ENCODE data around the gene CD58. TPM values are rescaled to one million over a fixed set of nuclear protein-coding genes. Genes with fewer than 3 reads are reported as not detected.

CD58 gene
- total and polyA plus RNA-seq, 2 of the 4 experiments (the other 2 are of a cell fraction) = 5.4 to 5.7 TPM

GRCh38 chr1:116495535-116495934 is 75.3 kb downstream of the CD58 start:
- Histone ChIP-seq H3K14ac (replicated peaks; ENCODE audit: low read depth, low read length) (no peak overlapping the region), H2BK5ac (ENCODE audit: low read depth, low read length, poor library complexity, severe bottlenecking) (no peak overlapping the region), H2BK120ac (ENCODE audit: low read depth, low read length) (no peak overlapping the region; the same call in 1 of the 2 replicates), H3K27ac (ENCODE audit: insufficient read depth, low read length) (no peak overlapping the region), H3K27me3 (ENCODE audit: control insufficient read depth, insufficient read depth, low read length) (no peaks in the 10 kb centered on the region), H2BK20ac (ENCODE audit: low read depth, low read length) (no peak overlapping the region), H3K9me1 (ENCODE audit: insufficient read depth, low read length) (no peaks in the 10 kb centered on the region), H3K4me2 (ENCODE audit: low read depth, low read length) (no peak overlapping the region), H3K56ac (ENCODE audit: extremely low read depth, insufficient read depth, low read length) (no peak overlapping the region), H2AK5ac (ENCODE audit: low read depth, low read length) (0 out of 2 replicates have a peak overlapping the region, but pooled peaks have one; percentile 44), H4K8ac (ENCODE audit: low read depth in 2 of 2, low read length in 2 of 2) (peak overlapping the region in 1 of 2 experiments; percentile 66; a peak in 1 of 4 replicates), H3K4me1 (ENCODE audit: control insufficient read depth, insufficient read depth, low read length) (peaks cover 15% of the 10 kb centered on the region), H3K18ac (ENCODE audit: low read depth, low read length) (peak overlapping the region; percentile 64; the same call in 1 of the 2 replicates), H3K9ac (ENCODE audit: low read depth, low read length) (no peak overlapping the region), H2AK9ac (replicated peaks; ENCODE audit: low read depth, low read length, poor library complexity) (peak overlapping the region; percentile 48), H3K4me3 (ENCODE audit: insufficient read depth, low read depth, low read length) (no peak overlapping the region), H4K91ac (ENCODE audit: insufficient read depth, low read depth, low read length) (no peak overlapping the region), H2BK15ac (ENCODE audit: low read depth, low read length) (no peak overlapping the region), H4K20me1 (ENCODE audit: insufficient read depth, low read length) (no peaks in the 10 kb centered on the region), H3K23ac (ENCODE audit: low read depth, low read length) (no peak overlapping the region), H3K9me3 (ENCODE audit: control insufficient read depth, insufficient read depth, low read length) (no peaks in the 10 kb centered on the region), H3K79me1 (ENCODE audit: low read depth in 1 of 2, low read length in 2 of 2) (no peaks in the 10 kb centered on the region), H3K36me3 (ENCODE audit: control insufficient read depth, insufficient read depth, low read length) (no peaks in the 10 kb centered on the region), H2AFZ (replicated peaks; ENCODE audit: low read length, poor library complexity) (peak overlapping the region; percentile 19), H4K5ac (ENCODE audit: low read depth, low read length) (peak overlapping the region; percentile 67; the same call in 1 of the 2 replicates), H3K4ac (ENCODE audit: low read depth, low read length) (no peak overlapping the region; the same call in 1 of the 2 replicates)
- ChIA-PET POLR2A (ENCODE audit: unreplicated experiment) (no interaction called here), CTCF (no interaction called here)
- in situ Hi-C loops (cut with MboI; ENCODE audit: low sequenced_read_pairs) (loop anchor here (10.0 kb wide), 2 partner anchors 361 to 691 kb away; no protein-coding TSS in a partner anchor), intact Hi-C loops (cut with micrococcal nuclease) (no loop called here), dilution Hi-C loops (cut with HindIII; ENCODE audit: low sequenced_read_pairs, unreplicated experiment) (no loop called here)
- no peak for DNase-seq
- TF ChIP-seq RFX5 (IDR thresholded peaks at IDR 0.05; ENCODE audit: low read depth, low read length) = no peak
- TF ChIP-seq POLR2A (IDR thresholded peaks at IDR 0.05; ENCODE audit: low read depth, low read length) = no peak
- no peak for TF ChIP-seq USF2 (IDR thresholded peaks at IDR 0.05; ENCODE audit: low read depth, low read length)
- TF ChIP-seq BHLHE40 (IDR thresholded peaks at IDR 0.05; ENCODE audit: low read depth, low read length) = no peak
- no peak for TF ChIP-seq RCOR1 (IDR thresholded peaks at IDR 0.05; ENCODE audit: insufficient replicate concordance, low read length)
- TF ChIP-seq CTCF (conservative IDR thresholded peaks at IDR 0.05; ENCODE audit: low read depth, low read length) = no peak
- no peak for TF ChIP-seq SMC3 (IDR thresholded peaks at IDR 0.05; ENCODE audit: low read depth, low read length)
- no peak for TF ChIP-seq MAZ (IDR thresholded peaks at IDR 0.05; ENCODE audit: borderline replicate concordance, low read depth, low read length)
- no TSS peak for BruUV-seq (replicated peaks)
- 80% methylated on average over 2 of the region's 4 CpGs; no CpG with 5 or more reads in 1 of the 2 experiments for WGBS, 2 experiments (ENCODE audit: extremely low coverage in 2 of 2, insufficient read length in 1 of 2)
- no peak for ATAC-seq (ENCODE audit: low read depth)
